Ovary (tissue), 3 donors: ENCODE measurements around the gene CROCC2.

Experiments
- EP300 ChIP-seq: sonication (generic); formaldehyde crosslinking; IDR thresholded peaks from one replicate; pipeline ENCODE4 v1.6.1; 2017; ENCODE audit warnings: antibody characterized with exemption
- TF ChIP-seq, protein P1 (sequence below), 3 donors: fragments of 450-650 bp in 2 of 3; fragments of 200-600 bp in 1 of 3; IDR thresholded peaks; one replicate each; pipeline versions ENCODE4 v1.5.1 to v1.8.0; 2016 to 2022; ENCODE audit warnings: antibody characterized with exemption in 3 of 3, mild to moderate bottlenecking in 1 of 3
- donor health status: DM: no; HTN: no; CAD: no.

DNA sequence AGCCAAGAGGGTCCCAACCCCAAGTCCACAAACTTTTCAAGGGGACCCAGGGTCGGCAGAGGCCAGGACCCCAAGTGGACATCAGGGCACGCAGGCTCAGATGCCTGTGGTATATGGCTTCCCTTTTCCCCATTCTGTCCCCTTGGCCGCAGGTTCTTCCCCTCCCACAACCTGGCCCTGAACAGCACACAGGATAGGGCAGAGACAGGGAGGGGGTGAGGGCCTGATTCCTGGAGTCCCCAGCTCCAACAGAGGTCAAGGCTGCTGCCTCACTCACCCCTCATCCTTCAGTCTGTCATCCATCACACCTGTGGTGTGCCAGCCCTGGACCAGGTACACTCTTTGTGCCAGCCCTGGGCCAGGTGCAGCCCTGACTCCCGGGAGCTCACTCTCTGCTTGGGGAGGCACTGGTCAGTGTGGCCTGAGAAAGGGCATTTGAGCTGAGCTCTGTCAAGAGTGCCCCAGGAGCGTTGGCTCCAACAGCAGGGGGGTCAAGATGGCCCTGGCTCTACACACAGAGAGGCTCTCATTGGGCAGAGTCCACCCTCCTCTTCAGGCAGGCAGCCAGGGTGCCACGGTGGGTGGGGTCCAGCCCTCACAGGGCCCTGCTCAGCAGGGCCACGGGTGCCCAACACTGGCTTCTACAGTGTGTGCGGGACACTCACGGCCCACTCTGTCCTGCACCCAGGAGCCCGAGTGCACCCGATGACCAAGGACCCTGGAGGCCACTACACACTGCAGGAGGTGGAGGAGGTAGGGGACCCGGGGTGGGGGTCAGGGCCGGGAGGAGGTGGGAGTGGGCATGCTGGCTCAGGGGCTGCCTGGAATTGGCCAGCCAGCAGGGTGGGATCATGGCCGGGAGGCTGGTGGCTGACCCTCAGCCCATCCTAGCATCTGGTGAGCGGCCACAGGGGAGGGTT, 35.9 kb upstream of the CROCC2 start:
- TF ChIP-seq, protein P1, sequence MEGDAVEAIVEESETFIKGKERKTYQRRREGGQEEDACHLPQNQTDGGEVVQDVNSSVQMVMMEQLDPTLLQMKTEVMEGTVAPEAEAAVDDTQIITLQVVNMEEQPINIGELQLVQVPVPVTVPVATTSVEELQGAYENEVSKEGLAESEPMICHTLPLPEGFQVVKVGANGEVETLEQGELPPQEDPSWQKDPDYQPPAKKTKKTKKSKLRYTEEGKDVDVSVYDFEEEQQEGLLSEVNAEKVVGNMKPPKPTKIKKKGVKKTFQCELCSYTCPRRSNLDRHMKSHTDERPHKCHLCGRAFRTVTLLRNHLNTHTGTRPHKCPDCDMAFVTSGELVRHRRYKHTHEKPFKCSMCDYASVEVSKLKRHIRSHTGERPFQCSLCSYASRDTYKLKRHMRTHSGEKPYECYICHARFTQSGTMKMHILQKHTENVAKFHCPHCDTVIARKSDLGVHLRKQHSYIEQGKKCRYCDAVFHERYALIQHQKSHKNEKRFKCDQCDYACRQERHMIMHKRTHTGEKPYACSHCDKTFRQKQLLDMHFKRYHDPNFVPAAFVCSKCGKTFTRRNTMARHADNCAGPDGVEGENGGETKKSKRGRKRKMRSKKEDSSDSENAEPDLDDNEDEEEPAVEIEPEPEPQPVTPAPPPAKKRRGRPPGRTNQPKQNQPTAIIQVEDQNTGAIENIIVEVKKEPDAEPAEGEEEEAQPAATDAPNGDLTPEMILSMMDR (IDR thresholded peaks at IDR 0.05) = no peak
- TF ChIP-seq EP300 = no peak
